Measurements from ENCODE around the gene DENND4B.

Gene DENND4B

DNA sequence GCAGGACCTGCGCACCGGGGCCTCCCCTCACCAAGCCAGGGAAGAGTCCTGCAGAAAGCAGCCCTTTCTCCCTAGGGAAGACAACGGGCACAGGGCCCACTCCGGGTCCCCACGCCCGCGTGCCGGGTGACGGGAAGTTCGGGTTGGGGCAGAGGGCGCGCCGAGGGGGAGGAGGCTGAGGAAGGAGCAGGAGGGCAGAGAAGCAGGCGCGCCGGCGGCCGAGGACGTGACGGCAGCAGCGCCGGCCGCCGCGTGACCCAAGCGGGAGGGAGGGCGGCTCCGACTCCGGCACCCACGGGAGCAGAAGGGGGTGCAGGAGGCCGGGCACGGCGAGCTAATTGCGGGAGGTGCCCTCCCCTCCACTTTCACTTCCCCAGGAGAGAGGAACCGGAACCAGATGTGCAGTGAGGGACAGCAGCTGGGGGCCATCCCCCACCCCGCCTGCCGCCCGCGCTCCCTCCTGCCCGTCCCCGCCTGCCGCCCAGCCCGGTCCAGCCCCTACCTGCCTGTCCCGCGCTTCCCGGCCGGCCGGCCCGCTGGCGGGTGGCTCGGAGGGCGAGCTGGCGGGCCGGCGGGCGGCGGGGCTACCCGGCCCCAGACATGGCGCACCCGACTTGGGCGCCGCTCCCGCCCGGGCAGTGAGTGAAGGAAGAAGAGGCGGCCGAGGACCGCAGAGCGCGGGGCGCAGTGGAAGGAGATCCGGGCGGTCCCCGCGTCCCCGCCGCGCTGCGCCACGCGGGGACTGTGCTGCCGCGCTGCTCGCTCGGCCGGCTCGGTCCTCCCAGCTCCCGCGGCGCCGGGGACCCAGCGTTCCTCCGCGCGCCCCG, 510 bp downstream of the DENND4B start:
- peak; percentile 88 for DNase-seq (ENCODE audit: low spot score)

DNA sequence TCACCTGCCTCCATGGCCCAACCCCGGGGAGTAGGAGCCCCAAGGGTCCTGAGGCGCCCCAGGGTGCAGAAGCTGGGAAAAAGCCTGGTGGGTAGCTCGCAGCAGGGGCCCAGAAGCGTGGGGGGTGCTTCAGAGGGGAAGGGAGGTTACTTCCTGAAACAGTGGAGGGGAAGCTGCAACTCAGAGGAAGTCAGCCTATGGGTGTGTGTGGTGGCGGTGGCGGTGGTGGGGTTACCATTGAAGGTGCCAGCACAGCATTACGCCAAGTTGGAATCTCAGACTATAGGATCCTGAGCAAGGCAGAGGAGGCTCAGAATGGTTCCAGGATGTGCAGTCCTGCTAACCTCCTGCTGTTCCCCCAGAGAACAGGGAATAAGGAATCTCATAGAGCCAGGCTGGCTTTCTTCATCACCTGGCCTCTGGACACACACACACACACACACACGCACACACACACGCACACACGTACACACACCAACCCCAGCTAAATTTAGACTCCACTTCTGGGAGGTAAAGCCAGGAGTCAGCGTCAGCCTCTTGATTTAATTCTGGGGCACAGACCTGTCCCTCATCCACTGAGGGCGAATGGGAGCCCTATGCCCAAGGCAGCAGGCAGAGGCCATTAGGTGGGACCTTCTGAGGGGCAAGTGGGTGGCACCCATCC, 1.3 kb downstream of the DENND4B start:
- no peak for DNase-seq (ENCODE audit: low spot score)

DNA sequence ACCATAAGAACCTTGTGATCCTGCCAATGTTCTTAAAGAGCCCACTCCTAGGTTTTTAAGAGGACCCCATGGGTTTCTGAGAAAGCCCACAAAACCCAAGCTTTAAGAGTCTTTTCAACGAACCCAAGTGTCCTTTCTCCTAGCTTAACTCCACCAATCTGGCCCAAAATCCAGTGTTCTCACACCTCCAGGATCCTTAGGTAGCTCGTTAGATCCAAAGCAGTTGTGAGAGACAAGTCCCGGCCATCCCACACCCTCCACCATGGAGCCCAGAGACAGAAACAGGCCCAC, 1.7 kb downstream of the DENND4B start:
- no peak for DNase-seq (ENCODE audit: low spot score)

DNA sequence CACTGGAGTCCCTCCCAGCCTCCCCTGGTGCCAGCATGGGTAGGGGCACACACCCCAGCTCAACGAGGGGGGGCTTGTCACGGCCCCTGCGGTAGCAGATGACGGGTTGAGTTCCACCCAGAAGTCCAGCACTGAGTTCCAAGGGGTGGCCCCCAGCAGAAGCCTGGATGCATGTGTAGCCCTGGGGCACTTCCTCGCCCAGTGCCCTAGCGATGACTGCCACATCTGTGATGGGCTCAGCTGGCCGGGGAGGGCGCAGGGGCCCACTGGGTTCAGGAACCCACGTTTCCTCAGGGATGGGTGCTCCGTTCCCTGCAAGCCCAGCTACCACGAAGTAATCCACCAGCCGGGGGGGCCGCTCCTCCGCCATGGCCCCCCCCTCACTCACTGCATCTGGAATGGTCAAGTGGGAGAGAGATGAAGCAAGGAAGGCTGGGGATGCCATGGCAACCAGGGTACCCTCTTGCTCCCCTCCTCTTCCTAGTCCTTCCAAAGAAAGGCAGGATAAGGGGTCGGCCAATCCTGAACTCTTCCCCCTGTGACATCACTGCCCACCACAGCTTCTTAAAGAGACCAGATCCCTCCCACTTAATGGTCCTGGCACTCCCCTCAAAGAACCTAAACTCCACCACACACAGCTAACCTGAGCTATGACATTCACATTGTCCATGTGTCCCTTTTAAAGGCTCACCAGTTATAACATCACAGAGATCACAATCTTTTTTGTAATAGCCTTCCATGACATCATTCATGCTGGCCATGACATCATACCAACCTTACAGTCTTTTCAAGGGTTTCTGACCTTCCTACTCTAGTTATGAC, 2.3 kb downstream of the DENND4B start:
- DNase-seq (ENCODE audit: low spot score) = no peak

DNA sequence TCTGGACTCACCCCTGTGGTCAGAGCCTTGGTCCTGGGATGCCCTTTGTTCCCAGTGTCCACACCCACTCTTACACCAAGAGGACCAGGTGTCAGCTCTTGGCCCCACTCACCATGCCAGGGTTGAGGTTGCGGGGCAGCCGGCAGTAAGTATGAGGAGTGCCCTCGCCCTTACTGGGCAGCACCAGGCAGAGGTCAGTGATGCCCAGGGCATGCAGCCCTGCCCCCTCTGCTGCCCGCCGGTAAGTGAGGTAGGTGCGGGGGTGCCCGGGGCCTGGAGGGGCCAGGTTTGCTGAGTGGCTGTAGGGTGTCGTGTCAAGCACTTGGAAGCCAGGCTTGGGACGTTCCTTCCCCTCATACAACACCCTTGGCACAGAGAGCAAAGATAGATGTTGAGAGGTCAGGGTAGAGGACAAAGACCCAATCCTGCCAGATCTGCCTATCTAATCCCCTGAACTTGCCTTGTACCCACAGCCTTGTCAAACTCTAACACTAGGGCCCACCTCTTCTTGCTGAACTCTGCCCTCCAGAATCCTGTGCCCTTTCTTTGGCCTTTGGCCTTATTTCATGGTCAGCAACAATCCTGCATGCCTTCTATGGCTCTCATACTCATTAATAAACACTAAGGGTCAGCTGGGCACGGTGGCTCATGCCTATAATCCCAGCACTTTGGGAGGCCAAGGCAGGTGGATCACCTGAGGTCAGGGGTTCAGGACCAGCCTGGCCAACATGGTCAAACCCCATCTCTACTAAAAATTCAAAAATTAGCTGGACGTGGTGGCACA, 3.6 kb downstream of the DENND4B start:
- DNase-seq (ENCODE audit: low spot score) = no peak

DNA sequence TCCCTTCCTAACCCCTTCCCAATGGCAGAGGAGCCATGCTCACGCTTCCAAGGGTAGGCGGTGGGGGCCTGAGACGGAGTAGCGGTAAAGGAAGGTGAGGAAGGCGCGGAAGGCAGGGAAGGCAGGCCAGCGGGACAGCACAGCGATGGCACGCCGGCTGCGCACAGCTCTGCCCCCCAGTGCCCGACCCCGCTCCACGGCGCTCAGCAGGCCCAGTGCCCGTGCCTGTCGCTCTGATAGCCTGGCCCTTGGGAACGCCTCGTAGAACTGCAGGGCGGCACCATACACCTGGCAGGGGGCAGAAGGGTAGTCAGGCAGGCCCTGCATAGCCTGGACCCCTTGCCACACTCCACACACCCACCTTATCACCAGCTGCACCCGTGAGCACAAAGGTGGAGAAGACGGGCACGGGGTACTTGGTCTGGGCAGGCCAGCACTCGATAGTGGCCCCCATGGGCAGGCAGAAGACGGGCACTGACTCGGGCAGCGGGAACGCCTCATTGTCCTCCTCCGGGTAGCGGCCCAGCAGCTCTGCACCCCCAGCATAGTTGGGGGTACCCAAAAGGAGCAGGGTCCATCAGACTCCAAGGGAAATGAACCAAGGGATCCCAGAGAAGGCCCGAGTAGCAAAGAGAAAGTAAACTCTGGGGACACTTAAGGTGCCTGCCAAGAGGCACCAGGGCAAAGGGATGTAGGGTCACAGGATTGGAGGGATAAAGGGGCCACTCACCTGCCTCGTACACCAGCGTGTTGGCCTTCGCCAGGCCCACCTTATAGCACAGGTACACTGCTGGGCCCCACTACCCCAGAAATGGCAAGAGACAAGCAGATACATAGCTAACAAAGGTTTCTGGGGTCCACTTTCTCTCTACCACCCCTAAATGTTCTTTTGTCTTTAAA, 4.4 kb downstream of the DENND4B start:
- DNase-seq (ENCODE audit: low spot score) = no peak

DNA sequence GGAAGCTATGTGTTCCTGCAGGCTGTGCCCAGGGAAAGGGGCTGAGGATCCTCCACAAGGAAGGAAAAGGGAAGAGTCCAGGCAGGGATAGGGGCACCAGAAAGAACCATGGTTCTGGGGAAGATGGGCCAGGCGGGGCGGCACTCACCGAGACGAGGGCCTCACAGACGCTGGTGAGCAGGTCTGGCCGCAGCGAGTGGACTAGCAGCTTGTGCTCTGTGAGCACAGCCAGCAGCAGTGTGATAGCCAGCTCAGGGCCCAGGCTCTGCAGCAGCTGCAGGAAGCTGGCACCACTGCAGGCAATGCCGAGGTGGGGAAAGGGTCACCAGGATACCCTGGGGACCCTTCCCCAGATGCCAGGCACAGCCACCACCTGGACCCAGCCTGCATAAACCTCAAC, 5.8 kb downstream of the DENND4B start:
- no peak for DNase-seq (ENCODE audit: low spot score)

DNA sequence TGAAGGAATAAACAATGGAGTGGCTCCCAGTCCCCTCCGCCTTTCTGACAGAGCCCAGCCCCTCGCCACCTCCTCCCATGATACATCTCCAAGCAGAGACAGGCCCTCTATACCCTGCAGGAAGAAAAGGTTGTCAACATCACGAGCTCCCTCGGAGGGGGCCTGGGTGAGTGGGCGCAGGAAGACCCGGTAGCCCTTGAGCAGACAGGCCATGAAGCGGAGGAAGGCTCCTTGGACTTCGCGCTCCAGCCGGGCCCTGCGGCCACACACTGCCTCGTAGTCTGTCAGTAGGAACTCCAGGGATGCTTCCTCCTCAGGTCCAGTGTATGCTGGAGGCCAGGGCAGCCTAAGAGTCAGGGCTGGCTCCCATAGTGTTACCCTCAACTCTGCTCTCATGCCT, 7.0 kb downstream of the DENND4B start:
- DNase-seq (ENCODE audit: low spot score) = no peak

DNA sequence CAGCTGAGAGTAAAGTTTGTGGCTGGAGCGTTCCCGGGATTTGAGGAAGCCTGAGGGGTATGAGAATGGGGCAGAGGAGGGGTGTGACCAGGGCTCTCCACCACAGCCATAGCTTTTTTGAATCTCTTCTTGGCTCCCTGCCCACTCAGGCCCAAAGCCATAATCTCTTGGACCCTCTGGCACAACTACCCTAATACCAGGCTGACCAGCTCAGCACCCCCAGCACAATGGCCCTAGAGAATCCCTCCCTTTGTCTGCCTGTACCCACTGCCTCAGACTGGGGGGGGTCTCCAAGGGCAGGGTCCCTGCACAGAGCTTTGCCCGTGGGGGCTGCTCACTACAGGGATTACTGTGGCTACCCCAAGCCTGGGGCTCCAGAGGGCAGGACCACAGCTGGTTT, 7.5 kb downstream of the DENND4B start:
- no peak for DNase-seq (ENCODE audit: low spot score)

DNA sequence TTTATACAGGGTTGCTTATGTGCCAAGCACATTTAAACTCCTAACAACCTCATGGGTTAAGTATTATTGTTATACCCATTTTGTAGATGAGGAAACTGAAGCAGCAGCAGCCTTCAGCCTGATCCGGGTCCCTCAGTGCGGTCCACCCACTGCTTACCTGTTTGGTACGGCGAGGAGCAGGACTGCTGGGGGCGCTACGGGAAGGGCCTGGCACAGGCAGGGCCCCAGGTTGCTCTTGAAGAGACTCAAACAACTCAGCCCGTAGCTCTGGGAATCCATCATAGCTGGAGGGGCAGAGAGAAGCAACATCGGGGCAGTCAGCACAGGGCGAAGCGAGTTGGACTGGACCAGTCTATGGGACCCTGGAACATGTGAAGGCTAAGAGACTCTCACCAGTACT, 9.2 kb downstream of the DENND4B start:
- DNase-seq (ENCODE audit: low spot score) = no peak

DNA sequence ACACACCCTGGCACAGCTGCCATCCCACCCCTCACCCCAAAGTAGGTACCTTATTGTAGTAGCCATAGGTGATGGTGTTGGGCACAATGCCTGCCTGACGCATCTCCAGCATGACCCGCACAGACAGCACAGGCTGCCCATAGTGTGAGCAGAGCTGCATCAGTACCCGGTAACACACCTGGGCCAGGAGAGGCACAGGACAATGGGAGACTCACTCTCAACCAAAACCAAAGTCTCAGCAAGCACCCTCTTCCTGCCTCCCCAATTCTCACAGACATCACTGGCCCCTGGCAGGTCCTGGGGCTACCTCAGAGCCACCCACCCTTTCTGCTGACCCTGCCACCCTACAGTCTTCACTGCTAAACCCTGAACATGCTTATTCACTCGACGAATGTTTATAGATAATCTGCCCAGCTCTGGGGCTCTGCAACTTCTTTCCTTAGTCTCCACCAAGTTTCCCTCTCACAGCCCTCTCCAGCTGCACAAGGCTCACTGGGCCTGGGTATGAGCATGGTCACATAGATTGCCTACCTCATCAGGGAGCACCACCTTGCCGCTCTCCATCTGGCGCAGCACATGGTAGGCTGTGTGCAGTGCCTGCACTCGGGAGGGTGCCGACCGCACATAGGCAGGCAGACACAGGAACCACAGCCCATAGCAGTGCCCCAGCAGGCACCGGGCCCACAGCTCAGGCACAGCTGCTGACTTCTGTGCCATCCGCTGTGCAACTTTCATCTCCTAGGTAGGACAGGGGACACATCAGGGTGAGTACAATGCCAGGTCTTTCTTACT, 10.3 kb downstream of the DENND4B start:
- no peak for DNase-seq (ENCODE audit: low spot score)

DNA sequence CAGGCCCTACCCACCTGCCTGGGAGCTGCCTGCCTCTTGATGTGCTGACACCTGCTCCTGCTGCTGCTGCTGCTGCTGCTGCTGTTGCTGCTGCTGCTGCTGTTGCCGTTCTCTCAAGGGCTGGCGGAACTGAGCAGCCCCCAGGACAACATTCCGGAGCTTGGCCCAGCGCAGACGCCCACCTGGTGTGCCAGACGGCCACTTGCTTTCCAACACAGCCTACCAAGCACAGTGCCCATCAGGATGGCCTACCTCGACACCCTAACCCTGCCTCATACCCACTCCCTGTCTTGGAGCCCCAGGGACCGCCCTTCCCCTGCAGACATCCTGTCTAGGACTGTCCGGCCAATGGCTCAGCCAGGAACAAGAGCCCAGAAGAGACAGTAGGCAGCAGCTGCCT, 11.8 kb downstream of the DENND4B start:
- DNase-seq (ENCODE audit: low spot score) = peak; percentile 24

DNA sequence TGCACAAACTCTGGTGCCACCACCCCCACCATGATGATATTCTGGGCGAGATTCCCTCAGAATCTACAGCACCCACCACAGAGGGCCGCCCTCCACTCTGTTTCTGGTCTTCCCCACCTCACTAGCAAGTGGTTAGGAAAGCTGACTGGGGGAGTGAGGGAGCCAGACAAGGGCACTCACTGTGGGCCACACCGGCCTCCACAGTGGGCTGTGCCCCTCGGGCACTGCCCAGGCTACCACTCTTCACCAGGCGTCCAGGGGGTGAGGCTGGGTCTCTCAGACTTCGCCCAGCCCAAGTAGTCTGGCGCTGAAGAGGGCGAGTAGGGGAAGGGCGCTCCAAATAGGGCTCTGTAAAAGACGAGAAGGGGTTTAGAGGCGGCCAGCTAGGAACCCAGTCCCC, 12.6 kb downstream of the DENND4B start:
- peak; percentile 30 for DNase-seq (ENCODE audit: low spot score)

DNA sequence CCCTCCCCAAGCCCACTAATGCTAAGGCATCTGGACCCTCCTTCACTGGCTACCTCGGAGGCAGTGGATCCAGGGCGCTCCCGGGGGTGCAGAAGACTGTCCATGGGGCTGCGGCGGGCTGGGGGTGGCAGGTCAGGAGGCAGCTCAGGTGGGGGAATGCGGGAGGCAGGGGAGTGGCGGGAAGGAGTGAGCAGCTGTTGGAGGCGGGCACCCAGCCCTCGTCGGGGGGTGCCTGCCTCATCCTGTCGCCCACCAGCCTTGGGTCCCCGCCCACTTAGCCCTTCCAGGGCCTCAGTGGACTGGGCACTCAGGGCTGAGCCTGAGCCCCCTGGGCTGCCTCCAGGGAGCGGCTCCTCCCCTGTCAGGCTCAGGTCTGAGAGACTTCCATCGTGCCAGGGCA, 13.1 kb downstream of the DENND4B start:
- DNase-seq (ENCODE audit: low spot score) = peak; percentile 34

DNA sequence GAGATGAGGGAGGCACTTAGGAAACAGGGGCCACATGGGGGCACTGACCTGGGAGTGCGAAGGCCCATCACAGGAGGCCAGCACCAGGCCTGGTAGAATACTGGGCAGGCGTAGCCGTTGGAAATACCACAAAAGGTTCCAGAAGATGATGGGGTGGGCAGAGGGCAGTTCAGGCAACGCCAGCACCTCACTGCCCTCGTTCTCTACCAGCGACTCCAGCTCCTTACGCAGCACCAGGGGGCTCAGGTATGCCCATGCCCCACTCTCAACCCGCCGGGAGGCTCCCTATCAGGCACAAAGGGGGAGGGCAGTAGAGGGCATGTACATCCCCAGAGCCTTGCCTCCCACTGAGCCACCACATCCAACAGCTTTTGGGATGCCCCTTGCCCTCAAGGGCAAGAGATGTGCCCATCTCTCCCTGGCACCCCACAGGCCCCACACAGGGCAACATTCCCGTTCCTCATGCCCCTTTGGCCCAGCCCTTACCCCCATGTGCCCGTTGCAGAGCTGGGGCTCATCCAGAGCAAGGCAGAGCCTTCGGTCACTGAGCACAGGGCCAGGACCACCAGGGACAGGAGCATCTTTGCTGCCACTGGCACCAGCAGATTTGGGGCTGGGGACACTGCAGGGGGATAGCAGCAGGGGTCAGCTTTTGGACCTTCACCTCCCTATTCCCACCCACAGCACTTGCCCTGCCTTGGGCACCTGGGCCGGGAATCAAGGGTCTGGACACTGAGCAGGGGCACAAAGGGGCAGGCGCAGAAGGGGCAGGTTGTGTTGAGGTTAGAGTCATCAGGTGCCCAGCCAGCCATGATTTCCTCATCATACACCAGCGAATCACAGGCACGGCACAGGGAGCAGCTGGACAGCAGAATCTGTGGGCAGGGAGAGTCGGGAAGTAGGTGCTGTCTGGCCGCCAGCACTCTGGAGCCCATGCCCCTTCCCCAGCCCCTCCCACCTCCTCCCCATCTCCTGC, 14.1 kb downstream of the DENND4B start:
- peak; percentile 21 for DNase-seq (ENCODE audit: low spot score)

DNA sequence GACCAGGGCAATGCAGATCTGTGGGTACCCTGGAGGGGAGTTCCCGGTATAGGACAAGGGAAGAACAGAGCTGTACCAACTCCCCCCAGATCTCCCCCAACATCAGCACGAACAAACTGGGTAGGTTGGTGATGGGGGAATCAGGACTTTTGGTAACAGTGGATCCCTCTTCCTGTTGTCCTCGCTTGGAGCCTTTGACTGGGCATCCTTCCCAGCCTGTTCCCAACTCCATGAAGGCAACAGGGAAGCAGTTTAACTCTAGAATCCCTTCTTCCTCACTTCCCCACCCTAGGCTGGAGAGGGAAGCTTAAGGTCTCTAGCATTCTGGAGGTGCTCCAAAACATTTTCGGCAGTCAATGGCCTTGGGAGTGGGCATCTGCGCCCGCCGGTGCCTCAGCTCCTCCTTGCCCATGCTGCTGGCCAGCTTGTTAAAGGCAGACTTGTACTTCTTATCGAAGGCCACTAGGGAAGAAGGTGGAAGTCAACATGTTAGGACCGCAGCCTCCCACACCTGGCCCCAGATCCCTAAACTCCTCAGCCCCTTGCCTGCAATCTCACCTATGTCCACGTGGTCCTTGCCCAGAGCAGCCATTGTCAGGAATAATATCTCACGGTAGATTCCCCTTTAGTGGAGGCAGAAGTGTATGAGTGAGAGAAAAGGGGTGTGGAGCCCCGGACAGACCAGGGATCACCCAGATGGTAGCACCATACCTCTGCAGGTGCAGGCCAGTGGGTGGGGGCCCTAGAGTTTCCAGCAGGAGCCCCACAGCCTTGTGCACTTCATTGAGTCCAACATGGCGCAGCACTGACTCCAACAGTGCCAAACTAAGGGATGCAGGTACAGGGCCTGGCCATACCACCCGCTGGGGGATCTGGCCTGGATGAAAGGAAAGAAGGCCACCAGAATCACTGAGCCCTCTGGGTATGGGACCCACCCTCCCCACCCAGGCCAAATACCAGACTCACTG, 16.3 kb downstream of the DENND4B start:
- peak; percentile 37 for DNase-seq (ENCODE audit: low spot score)

DNA sequence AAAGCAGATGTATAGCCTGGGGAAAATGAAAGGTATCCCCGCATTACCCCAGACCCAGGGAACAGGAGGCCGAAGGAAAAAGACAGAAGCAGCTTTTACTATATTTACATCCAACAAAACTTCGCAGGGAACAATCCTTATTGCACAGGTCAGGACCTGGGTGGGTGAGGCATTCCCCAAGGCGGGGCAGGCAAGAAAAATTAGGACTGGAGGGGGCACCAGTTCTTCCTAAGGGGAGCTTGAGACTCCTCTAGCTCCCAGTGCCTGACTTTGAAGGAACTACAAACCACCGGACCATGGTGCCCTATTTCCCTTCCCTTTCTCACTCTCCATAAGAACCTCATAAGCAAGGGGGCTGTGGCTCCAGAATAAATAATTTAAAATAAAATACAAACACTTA, 17.1 kb downstream of the DENND4B start:
- DNase-seq (ENCODE audit: low spot score) = no peak

DNA sequence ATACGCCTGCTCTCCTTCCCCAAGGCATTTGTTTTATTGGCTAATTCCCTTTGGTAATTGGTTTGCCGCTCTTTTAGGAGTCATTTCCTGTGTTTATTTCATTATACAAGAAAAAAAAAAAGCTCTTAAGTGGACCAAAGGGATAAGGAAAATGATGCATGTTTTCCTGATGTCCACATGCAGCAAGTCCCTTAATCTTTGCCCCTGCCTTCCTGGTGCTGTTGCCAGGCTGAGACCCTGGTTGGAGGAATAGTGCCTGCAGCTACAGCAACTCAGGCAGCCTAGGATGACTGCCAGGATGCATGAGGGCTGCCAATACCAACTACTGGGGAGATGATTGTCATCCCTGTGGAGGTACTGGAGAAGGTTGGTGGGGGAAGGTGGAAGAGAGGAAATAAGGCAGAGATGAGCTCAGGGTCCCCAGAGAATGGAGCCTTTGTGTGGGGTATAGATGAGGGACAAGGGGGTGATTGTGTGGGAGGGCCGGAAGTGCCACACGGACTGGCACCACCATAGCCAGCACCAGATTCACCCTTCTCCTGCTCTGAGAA, 17.7 kb downstream of the DENND4B start:
- DNase-seq (ENCODE audit: low spot score) = peak; percentile 14

Measured in D341Med (cell line).